ENCODE results near the gene MAP3K13.

Gene MAP3K13

DNA sequence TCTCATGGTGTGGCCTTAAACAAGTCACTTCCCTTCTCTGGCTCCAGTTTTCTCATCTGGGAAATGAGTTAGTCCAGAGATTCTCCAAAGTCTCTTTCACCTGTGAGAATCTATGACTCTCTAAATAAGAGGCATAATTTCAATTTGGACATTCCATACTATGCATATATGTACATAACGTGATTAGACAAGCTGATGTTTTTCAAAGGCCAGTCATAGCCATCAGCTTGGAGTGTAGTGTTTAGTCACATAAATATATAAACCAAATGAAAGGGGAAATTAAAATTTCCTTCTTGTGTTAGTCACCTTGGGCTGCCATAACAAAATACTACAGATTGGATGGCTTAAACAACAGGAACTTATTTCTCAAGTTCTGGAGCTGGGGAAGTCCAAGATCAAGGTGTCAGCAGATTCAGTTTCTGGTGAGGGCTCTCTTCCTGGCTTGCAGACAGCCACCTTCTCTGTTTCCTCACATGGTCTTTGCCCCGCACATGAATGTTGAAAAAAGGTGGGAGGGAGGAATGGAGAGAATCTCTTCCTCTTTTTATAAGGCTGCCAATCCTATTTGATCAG, 116.5 kb downstream of the MAP3K13 start:
- Histone ChIP-seq H3K4me3 (no peak overlapping the region), H3K4me2 (peak overlapping the region in 3 of 11 experiments; percentile 32 to 69 (median 67); a peak in 5 of 22 replicates), H3K9ac (peak overlapping the region in 1 of 11 experiments; percentile 3; a peak in 1 of 22 replicates), H3K36me3 (peaks cover 6 to 40% (median 18%) of the 10 kb centered on the region in 11 experiments; a peak in 18 of 22 replicates), H4K20me1 (no peaks in the 10 kb centered on the region), H3K9me3 (replicated peaks in 1 of 11) (peaks cover 0 to 53% (median 6%) of the 10 kb centered on the region in 11 experiments; a peak in 11 of 22 replicates), H3K4me1 (peaks cover 0 to 39% (median 7%) of the 10 kb centered on the region in 10 experiments; a peak in 13 of 20 replicates), H3K27me3 (no peaks in the 10 kb centered on the region), H3K27ac (peak overlapping the region in 4 of 11 experiments; percentile 8 to 64 (median 38); a peak in 5 of 22 replicates)
- TF ChIP-seq Cebpa-rat (IDR thresholded peaks at IDR 0.05), result no peak

DNA sequence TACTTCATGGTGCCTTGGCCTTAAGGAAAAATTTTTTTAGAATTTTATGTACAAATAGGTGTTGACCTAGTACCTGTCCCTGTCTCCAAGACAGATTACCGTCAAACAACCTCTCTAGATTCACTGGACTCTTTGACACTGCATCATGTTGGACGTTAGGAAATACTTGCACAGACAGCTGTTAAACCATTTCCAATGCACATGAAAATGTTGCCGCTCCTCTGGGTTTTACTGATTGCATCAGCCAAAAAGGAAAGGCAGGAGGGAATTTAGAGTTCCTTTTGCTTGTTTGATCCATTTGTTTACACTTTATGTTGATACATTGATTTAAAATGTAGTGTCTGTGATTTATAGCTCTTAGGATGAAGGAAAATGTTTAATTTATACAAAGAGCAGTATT, 121.4 kb downstream of the MAP3K13 start:
- H3K9ac ChIP-seq, result no peak overlapping the region
- H3K27me3 ChIP-seq, result no peaks in the 10 kb centered on the region
- H3K9me3 ChIP-seq (replicated peaks in 1 of 11), result peaks cover 0 to 23% (median 6%) of the 10 kb centered on the region in 11 experiments; a peak in 11 of 22 replicates
- H3K27ac ChIP-seq, result no peak overlapping the region
- H3K4me1 ChIP-seq, result peaks cover 0 to 18% (median 7%) of the 10 kb centered on the region in 10 experiments; a peak in 13 of 20 replicates
- no peak overlapping the region for H3K4me3 ChIP-seq
- TF ChIP-seq Cebpa-rat (IDR thresholded peaks at IDR 0.05), result no peak
- H3K36me3 ChIP-seq, result peaks cover 37 to 77% (median 56%) of the 10 kb centered on the region in 11 experiments
- H3K4me2 ChIP-seq, result no peak overlapping the region
- 0 out of 22 replicates have a peak, but pooled peaks cover 0 to 3% (median 0%) of the 10 kb centered on the region in 11 experiments for H4K20me1 ChIP-seq

DNA sequence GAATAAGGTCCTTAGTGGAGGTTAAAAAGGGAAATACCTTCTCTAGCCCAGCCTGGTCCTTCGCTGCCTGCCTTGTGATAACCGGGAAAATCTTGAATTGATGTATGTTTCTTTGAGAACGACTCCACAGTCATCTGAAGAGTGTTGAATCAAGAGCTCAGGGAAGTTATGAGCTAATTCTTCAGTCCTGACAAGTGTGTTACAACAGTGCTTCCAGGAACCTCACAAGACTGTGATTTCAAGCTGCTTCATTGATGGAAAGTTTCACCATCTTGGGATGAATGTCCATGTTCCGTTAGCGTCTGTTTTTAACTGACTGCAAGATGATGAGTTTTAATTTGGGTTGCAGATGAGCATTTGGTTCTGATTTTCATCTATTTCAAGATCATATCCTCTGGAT, 123.5 kb downstream of the MAP3K13 start:
- peaks cover 0 to 6% (median 5%) of the 10 kb centered on the region in 10 experiments; a peak in 10 of 20 replicates for H3K4me1 ChIP-seq
- peaks cover 51 to 84% (median 69%) of the 10 kb centered on the region in 11 experiments for H3K36me3 ChIP-seq
- no peak overlapping the region for H3K4me3 ChIP-seq
- peaks cover 0 to 2% (median 0%) of the 10 kb centered on the region in 11 experiments; a peak in 3 of 22 replicates for H3K9me3 ChIP-seq (replicated peaks in 1 of 11)
- no peak overlapping the region for H3K27ac ChIP-seq
- H4K20me1 ChIP-seq, result peaks cover 0 to 15% (median 0%) of the 10 kb centered on the region in 11 experiments; a peak in 3 of 22 replicates
- no peak overlapping the region for H3K4me2 ChIP-seq
- TF ChIP-seq Cebpa-rat (IDR thresholded peaks at IDR 0.05), result no peak
- H3K27me3 ChIP-seq, result no peaks in the 10 kb centered on the region
- H3K9ac ChIP-seq, result no peak overlapping the region

DNA sequence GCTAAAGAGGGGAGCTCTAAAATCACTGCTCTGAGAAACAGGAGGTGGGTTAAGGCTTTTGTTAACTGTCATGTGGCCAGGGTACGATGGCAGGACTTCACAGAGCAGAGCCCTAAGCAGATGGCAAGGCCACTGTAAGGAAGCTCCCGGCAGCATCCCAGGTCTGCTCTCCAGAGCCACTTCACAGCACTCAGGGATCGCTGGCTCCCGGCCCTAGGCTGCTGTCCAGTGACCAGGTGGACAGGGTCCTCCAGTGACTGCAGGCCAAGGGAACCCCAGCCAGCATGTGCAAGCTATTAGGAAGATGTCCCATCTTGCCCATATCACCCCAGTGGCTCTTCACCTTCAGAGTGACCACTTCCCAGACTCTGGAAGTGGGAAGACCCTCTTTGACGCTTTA, 125.5 kb downstream of the MAP3K13 start:
- Histone ChIP-seq H3K9me3 (replicated peaks in 1 of 11) (no peaks in the 10 kb centered on the region), H3K4me2 (no peak overlapping the region), H3K4me1 (peaks cover 0 to 1% (median under 1%) of the 10 kb centered on the region in 10 experiments; a peak in 5 of 20 replicates), H3K27me3 (no peaks in the 10 kb centered on the region), H3K27ac (no peak overlapping the region), H4K20me1 (peaks cover 0 to 21% (median 0%) of the 10 kb centered on the region in 11 experiments; a peak in 4 of 22 replicates), H3K9ac (no peak overlapping the region), H3K36me3 (peaks cover 66 to 88% (median 83%) of the 10 kb centered on the region in 11 experiments), H3K4me3 (no peak overlapping the region)
- no peak for TF ChIP-seq Cebpa-rat (IDR thresholded peaks at IDR 0.05)

DNA sequence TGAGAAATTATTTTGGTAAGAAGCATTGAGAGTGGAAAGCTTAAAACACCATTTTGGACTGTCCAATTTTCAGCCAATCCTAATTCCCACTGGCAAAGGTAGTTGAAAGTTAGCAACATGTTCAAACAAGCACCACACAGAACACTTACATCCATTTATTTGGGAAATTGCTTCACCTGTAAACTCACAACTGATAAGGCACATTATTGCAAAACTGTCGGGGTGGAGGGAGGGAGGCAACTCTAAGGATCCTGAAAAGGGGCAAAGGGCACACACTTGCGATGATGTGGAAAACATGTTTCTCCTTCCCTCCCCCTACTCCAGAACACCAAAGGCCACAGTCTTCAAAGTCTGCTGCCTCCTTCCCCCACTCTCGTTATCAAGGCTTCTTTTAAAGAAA, 126.5 kb downstream of the MAP3K13 start:
- no peak overlapping the region for H3K27ac ChIP-seq
- no peak overlapping the region for H3K9ac ChIP-seq
- H3K27me3 ChIP-seq, result no peaks in the 10 kb centered on the region
- no peak for TF ChIP-seq Cebpa-rat (IDR thresholded peaks at IDR 0.05)
- no peaks in the 10 kb centered on the region for H3K4me1 ChIP-seq
- H4K20me1 ChIP-seq, result peaks cover 0 to 26% (median 0%) of the 10 kb centered on the region in 11 experiments; a peak in 6 of 22 replicates
- H3K36me3 ChIP-seq, result peaks cover 76 to 98% (median 93%) of the 10 kb centered on the region in 11 experiments
- H3K4me3 ChIP-seq, result no peak overlapping the region
- H3K4me2 ChIP-seq, result no peak overlapping the region
- no peaks in the 10 kb centered on the region for H3K9me3 ChIP-seq (replicated peaks in 1 of 11)

DNA sequence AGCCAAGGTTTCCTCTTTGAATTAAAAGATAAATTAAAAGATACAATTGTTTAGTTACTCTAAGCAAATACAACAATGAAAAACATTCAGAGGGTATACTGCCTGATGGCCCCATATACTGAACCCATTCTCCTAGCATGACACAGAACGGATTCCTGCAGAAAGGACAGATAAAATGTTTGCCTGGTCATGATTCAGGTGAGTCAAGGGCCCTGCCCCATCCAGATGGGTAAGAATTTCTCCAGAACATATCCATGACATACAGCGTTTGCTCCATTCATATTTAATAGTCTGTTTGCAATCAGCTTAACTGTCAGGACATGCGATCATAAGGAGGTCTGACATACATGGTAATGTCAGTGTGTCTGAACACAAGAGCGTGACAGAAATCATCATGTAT, 127.3 kb downstream of the MAP3K13 start:
- H3K27ac ChIP-seq, result no peak overlapping the region
- no peaks in the 10 kb centered on the region for H3K9me3 ChIP-seq (replicated peaks in 1 of 11)
- H3K9ac ChIP-seq, result no peak overlapping the region
- H4K20me1 ChIP-seq, result peaks cover 0 to 34% (median 0%) of the 10 kb centered on the region in 11 experiments; a peak in 7 of 22 replicates
- no peaks in the 10 kb centered on the region for H3K27me3 ChIP-seq
- peaks cover 84 to 100% (median 96%) of the 10 kb centered on the region in 11 experiments for H3K36me3 ChIP-seq
- H3K4me2 ChIP-seq, result no peak overlapping the region
- TF ChIP-seq Cebpa-rat (IDR thresholded peaks at IDR 0.05), result no peak
- no peak overlapping the region for H3K4me3 ChIP-seq
- H3K4me1 ChIP-seq, result no peaks in the 10 kb centered on the region

DNA sequence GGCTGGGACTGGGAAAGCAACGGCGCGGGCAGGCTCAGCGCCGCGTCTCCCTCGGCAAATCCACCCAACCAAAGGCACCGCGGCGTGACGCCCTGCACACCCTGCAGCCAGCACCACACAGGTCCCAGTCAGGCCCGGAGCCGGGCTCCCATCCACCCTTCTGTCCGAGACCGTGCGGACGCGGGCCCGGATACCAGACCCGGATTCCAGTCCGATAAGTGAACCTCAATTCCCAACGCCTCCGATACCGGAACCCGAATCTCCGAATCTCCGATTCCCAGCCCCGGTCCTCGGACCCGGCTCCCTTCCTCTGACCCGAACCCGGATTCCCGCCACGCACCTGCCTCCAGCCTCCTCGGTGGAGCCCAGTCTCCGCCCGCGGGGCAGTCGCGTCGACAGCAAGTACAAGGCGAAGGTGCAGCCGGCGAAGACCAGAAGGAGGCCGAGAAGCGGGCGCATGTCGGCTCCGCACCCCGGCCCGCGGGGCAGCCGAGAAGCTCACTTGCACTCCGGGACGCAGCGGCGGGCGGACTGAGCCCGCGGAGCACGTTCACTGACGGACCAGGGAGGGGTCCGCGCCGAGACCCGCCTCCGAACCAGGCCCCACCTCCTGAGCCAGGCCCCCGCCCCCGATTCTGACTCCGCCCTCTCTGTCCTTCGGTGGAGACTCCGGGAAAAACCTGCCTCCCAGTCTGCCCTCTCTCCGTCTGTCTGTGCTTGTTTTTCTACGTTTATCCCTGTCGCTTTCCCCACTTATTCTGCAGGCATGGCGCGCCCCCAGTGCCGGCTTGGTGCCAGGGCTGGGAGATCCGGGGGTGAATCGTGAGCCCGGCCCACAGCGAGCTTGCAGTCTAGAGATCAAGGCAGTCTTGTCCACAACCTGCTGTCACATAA, 135.8 kb downstream of the MAP3K13 start, which contains the start of gene TMEM41A:
TMEM41A (minus strand) TSS at position 533 of the 894 bp plus-strand sequence; CDS start at position 459, 74 bp downstream.
- no peak for TF ChIP-seq Cebpa-rat (IDR thresholded peaks at IDR 0.05)

DNA sequence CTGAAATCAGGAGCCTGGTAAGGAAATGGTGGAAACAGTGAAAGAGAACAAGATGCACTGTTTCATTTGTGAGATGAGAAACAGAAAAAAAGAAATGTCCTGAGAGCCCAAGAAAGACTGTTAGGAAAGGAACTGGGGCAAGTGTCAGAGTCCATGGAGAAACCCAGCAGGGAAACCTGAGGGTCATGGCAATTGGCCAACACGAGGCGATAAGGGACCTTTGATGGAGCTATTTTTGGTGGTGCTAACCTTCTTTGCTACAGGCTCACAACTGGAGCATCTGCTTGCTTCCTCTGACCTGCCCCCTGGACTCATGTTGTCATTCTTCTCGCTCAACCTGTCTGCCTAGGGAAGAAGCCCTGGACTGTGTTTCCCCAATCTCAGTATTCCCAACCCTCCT, 140.1 kb downstream of the MAP3K13 start:
- H3K4me2 ChIP-seq, result no peak overlapping the region
- H3K9me3 ChIP-seq (replicated peaks in 1 of 11), result no peaks in the 10 kb centered on the region
- peaks cover 0 to 7% (median under 1%) of the 10 kb centered on the region in 11 experiments; a peak in 8 of 22 replicates for H4K20me1 ChIP-seq
- no peak for TF ChIP-seq Cebpa-rat (IDR thresholded peaks at IDR 0.05)
- H3K36me3 ChIP-seq, result no peaks in the 10 kb centered on the region
- no peak overlapping the region for H3K4me3 ChIP-seq
- no peaks in the 10 kb centered on the region for H3K27me3 ChIP-seq
- H3K27ac ChIP-seq, result no peak overlapping the region
- H3K4me1 ChIP-seq, result peaks cover 0 to 6% (median 0%) of the 10 kb centered on the region in 10 experiments; a peak in 6 of 20 replicates
- no peak overlapping the region for H3K9ac ChIP-seq

More for the DNA sequence above, 135.8 kb downstream of the MAP3K13 start, which contains the start of gene TMEM41A:
- Histone ChIP-seq H3K9ac (peak within 1 kb of the TSS; percentile 87 to 96 (median 91)), H3K4me2 (peak within 1 kb of the TSS; percentile 76 to 93 (median 89)), H3K36me3 (peaks cover 28 to 35% (median 33%) of the 10 kb centered on the region in 11 experiments), H3K4me3 (peak within 1 kb of the TSS; percentile 82 to 98 (median 89)), H4K20me1 (peaks cover 0 to 44% (median 24%) of the 10 kb centered on the region in 11 experiments; a peak in 13 of 22 replicates), H3K27ac (peak within 1 kb of the TSS; percentile 65 to 91 (median 87)), H3K4me1 (peaks cover 14 to 30% (median 23%) of the 10 kb centered on the region in 10 experiments), H3K27me3 (no peaks in the 10 kb centered on the region), H3K9me3 (replicated peaks in 1 of 11) (no peaks in the 10 kb centered on the region)

Data from BLaER1 treated with 17β-estradiol and CSF1 and Interleukin-3, amounts not matched to agents 10 nM and 100 nM (cell line).